ENCODE results near the gene RXRB.

The RXRB gene

GRCh38 chr6:33197431-33198048 is 2.9 kb downstream of the RXRB start:
- no peak for DNase-seq (ENCODE audit: low read depth in 2 of 2)

- DNase-seq (ENCODE audit: low read depth in 2 of 2), result no peak
Measured at GRCh38 chr6:33195304-33196165, 4.9 kb downstream of the RXRB start.

- DNase-seq (ENCODE audit: low read depth in 2 of 2), result no peak
Measured at GRCh38 chr6:33194431-33194979, 6.0 kb downstream of the RXRB start.

- no peak for DNase-seq (ENCODE audit: low read depth in 2 of 2)
Measured at GRCh38 chr6:33193619-33194018, 6.8 kb downstream of the RXRB start.

GRCh38 chr6:33192671-33193602 is 7.5 kb downstream of the RXRB start:
- DNase-seq (ENCODE audit: low read depth in 2 of 2), result no peak

DNA sequence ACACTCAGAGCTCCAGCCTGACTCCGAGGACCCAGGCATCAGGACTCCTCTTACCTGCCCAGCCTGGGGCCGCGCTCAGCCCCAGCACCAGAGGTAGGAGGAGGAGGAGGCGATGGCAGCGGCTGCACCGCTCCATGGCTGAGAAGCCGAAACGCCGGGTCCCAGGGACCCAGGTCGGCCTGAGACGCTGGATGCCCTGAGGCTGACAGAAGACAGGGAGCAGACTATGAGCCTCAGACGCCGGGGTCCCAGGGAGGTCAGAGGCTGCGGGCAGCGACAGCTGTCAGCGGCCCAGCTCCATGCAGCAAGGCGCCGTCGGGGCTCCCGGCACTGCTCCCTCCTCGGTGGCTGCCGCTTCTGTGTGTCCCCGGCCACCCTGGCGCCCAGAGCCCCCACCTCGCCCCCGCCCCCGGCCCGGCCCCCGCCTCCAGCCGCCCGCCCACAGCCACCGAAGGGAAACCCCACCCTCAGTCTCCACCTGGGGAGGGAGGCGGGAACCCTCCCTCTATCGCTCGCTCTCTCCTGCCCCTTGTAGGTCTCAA is 8.3 kb downstream of the RXRB start, which contains the start of gene COL11A2:
Gene COL11A2 (minus strand): TSS at position 363 of the 542 bp plus-strand sequence. CDS start 227 bp downstream, at position 136.
- DNase-seq (ENCODE audit: low read depth in 2 of 2), result no peak

- DNase-seq (ENCODE audit: low read depth in 2 of 2), result no peak
Measured at GRCh38 chr6:33191383-33192104, 8.9 kb downstream of the RXRB start.

DNA sequence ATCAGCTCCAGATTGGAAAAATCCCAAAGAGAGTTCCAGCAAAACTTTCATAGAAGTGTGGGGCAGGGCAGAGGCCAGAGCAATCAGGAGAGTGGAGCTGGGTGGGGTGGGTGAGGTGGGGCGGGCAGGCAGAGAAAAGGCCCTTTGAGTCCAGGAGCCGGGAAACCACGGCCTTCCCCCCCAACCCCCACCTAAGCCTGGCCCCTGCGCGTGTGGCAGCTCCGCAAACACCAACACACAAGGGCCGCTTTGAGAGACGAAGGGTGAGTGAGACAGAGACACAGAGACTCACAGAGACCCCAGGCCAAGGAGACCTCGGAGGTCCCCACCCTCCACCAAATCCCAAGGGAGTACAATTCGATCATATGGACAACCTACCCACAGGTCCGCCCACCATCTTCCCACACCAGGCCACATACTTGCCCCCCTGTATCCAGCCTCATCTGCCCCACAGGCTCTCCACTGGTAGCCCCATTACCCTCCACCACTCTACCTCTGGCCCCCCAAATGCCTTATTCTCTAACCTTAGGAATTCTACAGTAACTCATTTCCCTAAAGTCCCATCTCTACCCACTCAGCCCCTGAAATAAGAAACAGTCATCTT is 9.9 kb downstream of the RXRB start:
- DNase-seq (ENCODE audit: low read depth in 2 of 2), result no peak

- no peak for DNase-seq (ENCODE audit: low read depth in 2 of 2)
Measured at GRCh38 chr6:33189625-33190448, 10.6 kb downstream of the RXRB start.

GRCh38 chr6:33189164-33189563 is 11.3 kb downstream of the RXRB start:
- no peak for DNase-seq (ENCODE audit: low read depth in 2 of 2)

- no peak for DNase-seq (ENCODE audit: low read depth in 2 of 2)
Measured at GRCh38 chr6:33187809-33188208, 12.7 kb downstream of the RXRB start.

DNA sequence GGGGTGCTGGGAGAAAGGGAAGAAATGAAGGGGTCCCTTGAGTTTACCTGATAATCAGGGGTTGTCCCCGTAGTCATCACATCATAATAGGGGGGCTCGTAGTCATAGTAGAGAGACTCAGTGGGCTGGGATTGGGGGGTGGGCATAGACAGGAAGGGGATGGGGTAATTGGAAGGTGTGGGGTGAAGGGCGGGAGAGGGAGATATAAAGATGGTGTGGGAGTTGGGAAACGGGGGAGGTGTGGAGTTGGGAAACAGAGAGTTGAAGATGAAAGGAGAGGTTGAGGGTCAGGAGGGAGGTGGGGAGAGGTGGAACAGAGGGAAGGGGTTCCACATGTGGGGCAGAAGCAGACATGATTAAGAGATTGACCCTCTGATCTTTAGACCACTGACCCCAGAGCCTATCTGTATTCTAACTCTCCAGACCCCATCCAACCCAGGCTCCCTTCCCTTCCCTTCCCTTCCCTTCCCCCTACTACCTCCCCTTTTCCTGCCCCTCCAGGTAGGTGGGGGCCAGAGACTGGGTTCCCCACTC is 14.7 kb downstream of the RXRB start:
- no peak for DNase-seq (ENCODE audit: low read depth in 2 of 2)

GRCh38 chr6:33185190-33185589 is 15.3 kb downstream of the RXRB start:
- no peak for DNase-seq (ENCODE audit: low read depth in 2 of 2)

- DNase-seq (ENCODE audit: low read depth in 2 of 2), result no peak
Measured at GRCh38 chr6:33183071-33183683, 17.3 kb downstream of the RXRB start.

- no peak for DNase-seq (ENCODE audit: low read depth in 2 of 2)
Measured at GRCh38 chr6:33181141-33181540, 19.3 kb downstream of the RXRB start.

DNA sequence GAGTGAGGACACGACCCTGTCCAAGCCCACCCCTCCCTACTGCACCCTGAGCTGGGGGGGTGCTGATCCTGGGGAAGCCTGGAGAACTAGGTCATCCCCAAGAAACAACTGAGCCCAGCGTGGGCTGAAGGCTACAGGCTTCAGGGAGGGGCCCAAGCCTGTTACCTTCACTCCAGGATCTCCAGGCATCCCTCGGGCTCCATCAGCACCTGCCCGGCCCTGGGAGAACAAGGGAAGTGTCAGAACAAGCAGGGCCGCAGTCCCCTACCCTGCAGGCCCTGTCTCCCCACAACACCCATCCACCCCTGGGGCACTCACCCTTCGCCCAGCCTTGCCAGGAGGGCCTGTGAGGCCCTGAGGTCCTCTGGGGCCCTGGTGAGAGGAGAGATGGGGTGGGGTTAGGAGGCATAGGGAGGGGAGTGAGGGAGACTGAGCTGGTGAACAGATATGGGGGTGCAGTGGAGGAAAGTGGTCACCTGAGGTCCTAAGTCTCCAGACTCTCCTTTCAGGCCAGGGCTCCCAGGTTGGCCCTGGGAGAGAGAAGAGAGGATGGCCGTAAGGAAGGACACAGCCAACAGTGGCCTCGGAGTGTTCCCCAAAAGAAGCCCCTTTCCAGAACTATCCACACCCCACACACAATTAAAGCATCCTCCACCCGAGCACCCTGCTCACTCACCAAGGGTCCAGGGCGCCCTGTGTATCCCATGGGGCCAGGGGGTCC is 21.6 kb downstream of the RXRB start:
- DNase-seq (ENCODE audit: low read depth in 2 of 2), result no peak

GRCh38 chr6:33177552-33178446 is 22.7 kb downstream of the RXRB start:
- no peak for DNase-seq (ENCODE audit: low read depth in 2 of 2)

Data from activated CD8-positive, alpha-beta memory T cell treated with anti-CD3 and anti-CD28 coated beads for 4 hours (primary cell).